Tibial nerve (tissue), 3 donors: ENCODE measurements around the gene FAM210A.

ENCODE experiments used
- POLR2A ChIP-seq, 2 donors: fragments of 450-650 bp; IDR thresholded peaks; one replicate each; pipeline ENCODE4 v1.6.1; 2017; ENCODE audit warnings: antibody characterized with exemption in 2 of 2, mild to moderate bottlenecking in 2 of 2, moderate library complexity in 2 of 2
- TF ChIP-seq, protein P1 (sequence below), 5 experiments: fragments of 200-600 bp in 3 of 5; fragments of 450-650 bp in 2 of 5; sonication (generic) in 3 of 5; IDR thresholded peaks; one replicate each; pipeline ENCODE4 v1.5.1; 2016 to 2019; ENCODE audit warnings: antibody characterized with exemption in 5 of 5, mild to moderate bottlenecking in 3 of 5, moderate library complexity in 2 of 5

DNA sequence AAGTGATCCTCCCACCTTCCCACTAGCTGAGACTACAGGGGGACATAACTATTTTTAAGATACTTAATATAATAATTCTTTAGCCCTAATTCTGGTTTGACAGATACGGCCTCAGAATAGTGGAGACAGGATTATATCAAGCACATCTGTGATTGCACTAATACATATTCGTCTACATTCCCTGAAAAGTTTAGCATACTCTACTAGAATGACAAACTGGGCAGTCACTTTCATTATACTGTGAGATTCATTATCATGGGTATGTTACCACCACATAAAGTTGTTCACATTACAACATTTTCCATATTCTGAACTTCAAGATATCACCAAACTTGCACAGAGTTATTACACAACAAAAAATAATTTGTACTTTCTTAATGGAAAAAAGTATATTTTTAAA lies 11.0 kb downstream of the FAM210A start:
- no peak for TF ChIP-seq POLR2A (IDR thresholded peaks at IDR 0.05)
- TF ChIP-seq, protein P1, sequence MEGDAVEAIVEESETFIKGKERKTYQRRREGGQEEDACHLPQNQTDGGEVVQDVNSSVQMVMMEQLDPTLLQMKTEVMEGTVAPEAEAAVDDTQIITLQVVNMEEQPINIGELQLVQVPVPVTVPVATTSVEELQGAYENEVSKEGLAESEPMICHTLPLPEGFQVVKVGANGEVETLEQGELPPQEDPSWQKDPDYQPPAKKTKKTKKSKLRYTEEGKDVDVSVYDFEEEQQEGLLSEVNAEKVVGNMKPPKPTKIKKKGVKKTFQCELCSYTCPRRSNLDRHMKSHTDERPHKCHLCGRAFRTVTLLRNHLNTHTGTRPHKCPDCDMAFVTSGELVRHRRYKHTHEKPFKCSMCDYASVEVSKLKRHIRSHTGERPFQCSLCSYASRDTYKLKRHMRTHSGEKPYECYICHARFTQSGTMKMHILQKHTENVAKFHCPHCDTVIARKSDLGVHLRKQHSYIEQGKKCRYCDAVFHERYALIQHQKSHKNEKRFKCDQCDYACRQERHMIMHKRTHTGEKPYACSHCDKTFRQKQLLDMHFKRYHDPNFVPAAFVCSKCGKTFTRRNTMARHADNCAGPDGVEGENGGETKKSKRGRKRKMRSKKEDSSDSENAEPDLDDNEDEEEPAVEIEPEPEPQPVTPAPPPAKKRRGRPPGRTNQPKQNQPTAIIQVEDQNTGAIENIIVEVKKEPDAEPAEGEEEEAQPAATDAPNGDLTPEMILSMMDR (IDR thresholded peaks at IDR 0.05): no peak
